GM12892 (cell line): Measurements from ENCODE around the gene NPY1R.

ENCODE experiments used
- DNase-seq: peaks from one replicate; pipeline ENCODE4 v3.0.0; 2011; ENCODE audit not compliant: insufficient read length
- FAIRE-seq: peaks from 2 replicates; lab custom pipeline; 2011; peaks lifted over from hg19 to GRCh38; lab: Jason Lieb, UNC
- POLR2A ChIP-seq: IDR thresholded peaks from 2 replicates; pipeline ENCODE4 v1.6.1; 2011; ENCODE audit warnings: low read depth, low read length, control low read depth
- POLR2AphosphoS5 ChIP-seq: IDR thresholded peaks from 2 replicates; pipeline ENCODE4 v1.6.1; 2011; ENCODE audit warnings: low read depth, low read length, control low read depth
- TAF1 ChIP-seq: IDR thresholded peaks from 2 replicates; pipeline ENCODE4 v1.6.1; 2011; ENCODE audit warnings: low read depth, mild to moderate bottlenecking, control low read depth, low read length, borderline replicate concordance

Gene NPY1R

DNA sequence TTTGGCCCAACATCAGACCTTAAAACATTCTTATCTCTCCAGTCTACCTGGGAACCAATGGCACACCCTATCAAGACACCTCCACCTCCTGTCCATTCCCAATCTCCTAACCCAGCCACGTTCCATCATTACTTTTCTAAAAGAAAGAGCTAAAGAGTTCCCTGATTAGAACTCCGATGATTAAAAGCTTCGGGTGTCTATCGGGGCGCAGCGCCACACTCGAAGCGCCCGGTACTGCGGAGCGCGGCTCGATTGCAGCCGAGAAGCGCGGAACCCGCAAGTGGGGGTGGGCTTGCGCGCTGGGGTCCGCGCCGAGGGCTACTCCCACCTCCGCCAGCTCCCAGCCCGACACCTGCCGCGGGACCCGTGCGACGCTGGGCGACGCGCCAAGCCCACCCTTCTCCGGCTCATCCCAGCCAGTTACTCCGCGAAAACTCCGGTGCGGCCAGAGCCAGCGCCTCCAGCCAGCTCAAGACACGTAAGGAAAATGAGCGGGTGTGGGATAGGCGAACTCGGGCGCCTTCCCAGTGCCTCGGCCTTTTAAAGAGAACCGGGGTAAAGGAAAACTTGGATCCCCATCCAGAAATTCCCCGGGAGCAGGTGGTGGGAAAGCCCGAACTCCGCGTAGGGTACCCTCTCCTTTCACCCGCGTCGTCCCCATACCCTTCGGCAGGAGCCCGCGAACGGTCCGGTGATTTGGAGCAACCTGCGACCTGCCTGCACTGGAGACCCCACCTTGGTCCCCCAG is 593 bp downstream of the NPY1R start:
- TF ChIP-seq TAF1 (no peak), POLR2A (no peak), POLR2AphosphoS5 (no peak)
- DNase-seq (no peak), FAIRE-seq (no peak)

- FAIRE-seq = no peak
Observed at GRCh38 chr4:163330916-163331628, 1.3 kb downstream of the NPY1R start.

DNA sequence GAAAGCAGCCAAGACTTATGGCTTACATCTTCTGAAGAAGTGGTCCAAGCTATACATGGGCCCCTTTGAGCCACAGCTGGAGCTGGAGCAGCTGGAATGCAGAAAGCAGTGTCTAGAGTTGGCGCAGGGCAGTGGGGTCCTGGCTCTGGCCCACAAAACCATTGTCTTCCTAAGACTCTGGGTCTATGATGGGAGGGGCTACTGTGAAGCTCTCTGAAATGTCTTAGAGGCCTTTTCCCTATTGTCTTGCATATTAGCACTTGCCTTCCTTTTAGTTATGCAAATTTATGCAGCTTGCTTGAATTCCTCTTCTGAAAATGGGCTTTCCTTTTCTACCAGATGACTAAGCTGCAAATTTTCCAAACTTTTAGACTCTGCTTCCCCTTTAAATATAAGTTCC is 15.3 kb downstream of the NPY1R start:
- DNase-seq (no peak), FAIRE-seq (no peak)
- TF ChIP-seq POLR2A = no peak
- TF ChIP-seq POLR2AphosphoS5 = no peak
- no peak for TF ChIP-seq TAF1

More at GRCh38 chr4:163330916-163331628, 1.3 kb downstream of the NPY1R start:
- no peak for TF ChIP-seq POLR2AphosphoS5
- no peak for TF ChIP-seq TAF1
- no peak for TF ChIP-seq POLR2A
- no peak for DNase-seq

DNA sequence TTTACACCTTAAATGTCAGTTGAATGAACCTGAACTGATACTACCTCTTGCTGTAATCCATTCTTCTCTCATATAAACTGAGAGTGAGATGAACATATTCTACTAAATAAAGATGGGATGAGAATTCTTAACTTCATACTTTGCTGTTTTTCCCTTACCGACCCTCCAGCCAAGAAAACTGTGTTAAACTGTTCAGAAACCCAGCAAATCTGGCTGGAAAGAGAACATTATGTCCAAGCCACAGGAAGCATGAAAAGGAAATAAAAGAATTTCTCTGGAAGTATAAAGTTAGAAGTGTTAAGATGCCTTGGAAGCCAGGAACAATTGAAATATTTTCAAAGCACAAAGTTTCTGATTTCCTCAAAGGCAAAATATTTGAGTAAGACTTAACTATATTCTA is 22.9 kb downstream of the NPY1R start:
- no peak for FAIRE-seq
- no peak for DNase-seq
- TF ChIP-seq POLR2AphosphoS5 = no peak
- no peak for TF ChIP-seq TAF1
- TF ChIP-seq POLR2A = no peak

DNA sequence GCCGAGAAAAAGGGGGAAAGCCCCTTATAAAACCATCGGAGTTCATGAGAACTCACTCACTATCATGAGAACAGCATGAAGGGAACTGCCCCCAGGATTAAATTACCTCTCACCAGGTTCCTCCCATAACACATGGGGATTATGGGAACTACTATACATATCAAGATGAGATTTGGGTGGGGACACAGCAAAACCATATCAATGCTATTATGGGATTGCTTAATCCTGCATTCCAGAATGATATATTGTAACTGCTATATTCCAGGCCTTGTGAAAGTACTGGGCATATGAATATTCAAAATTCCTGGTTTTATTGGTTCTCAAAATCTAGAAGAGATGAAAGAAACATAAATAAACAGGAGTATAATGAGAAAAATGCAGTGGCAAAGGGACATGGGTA is 29.3 kb downstream of the NPY1R start:
- DNase-seq (no peak), FAIRE-seq (no peak)
- no peak for TF ChIP-seq TAF1

- TF ChIP-seq POLR2AphosphoS5 (no peak), POLR2A (no peak), TAF1 (no peak)
- FAIRE-seq (no peak), DNase-seq (no peak)
Observed at GRCh38 chr4:163300445-163300844, 32.0 kb downstream of the NPY1R start.

DNA sequence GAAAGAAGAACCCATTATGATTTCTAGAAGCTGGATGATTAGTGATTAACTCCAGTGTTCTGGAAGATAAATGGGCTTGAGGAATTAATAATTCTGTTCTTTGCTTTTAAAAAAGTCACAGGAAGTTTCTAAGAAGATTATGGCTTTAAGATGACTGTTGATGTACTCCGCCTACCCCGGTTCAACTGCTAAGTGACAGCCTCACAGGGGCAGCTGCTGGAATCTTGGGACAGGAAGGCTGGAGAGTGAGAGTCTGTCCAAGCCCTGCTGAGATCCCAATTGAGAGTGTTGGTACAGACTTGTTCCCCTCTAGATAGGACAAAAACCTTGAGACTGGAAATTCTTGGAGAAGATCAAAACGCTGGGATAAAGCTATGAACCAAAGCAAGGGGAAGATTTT is 37.3 kb downstream of the NPY1R start:
- FAIRE-seq (no peak), DNase-seq (no peak)
- no peak for TF ChIP-seq TAF1
- no peak for TF ChIP-seq POLR2A
- no peak for TF ChIP-seq POLR2AphosphoS5

DNA sequence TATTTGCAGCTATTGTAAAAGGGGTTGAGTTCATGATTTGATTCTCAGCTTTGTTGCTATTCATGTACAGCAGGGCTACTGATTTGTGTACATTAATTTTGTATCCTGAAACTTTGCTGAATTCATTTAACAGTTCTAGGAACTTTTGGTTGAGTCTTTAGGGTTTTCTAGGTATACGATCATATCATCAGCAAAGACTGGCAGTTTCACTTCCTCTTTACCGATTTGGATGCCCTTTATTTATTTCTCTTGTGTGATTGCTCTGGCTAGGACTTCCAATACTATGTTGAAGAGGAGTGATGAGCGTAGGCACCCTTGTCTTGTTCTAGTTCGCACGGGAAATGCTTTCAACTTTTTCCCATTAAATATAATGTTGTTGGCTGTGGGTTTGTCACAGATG is 48.1 kb downstream of the NPY1R start:
- no peak for FAIRE-seq
- TF ChIP-seq POLR2AphosphoS5 (no peak), TAF1 (no peak), POLR2A (no peak)
- DNase-seq = no peak

- no peak for DNase-seq
- TF ChIP-seq POLR2A (no peak), TAF1 (no peak), POLR2AphosphoS5 (no peak)
- no peak for FAIRE-seq
Observed at GRCh38 chr4:163280703-163281519, 51.5 kb downstream of the NPY1R start.

DNA sequence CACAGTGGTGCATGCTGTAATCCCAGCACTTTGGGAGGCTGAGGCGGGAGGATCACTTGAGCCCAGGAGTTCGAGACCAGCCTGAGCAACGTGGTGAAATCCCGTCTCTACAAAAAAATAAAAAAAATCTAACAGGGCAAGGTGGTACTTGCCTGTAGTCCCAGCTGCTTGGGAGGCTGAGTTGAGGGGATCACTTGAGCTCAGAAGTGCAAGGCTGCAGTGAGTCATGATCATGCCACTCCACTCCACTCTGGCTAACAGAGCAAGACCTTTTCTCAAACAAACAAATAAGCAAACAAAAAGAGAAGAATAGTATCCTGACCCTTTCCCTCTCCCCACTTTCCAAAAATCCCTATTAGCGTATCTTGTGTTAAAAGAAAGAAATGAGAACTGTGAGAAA is 52.7 kb downstream of the NPY1R start:
- DNase-seq (no peak), FAIRE-seq (no peak)
- TF ChIP-seq POLR2A (no peak), TAF1 (no peak), POLR2AphosphoS5 (no peak)

- no peak for FAIRE-seq
- TF ChIP-seq POLR2AphosphoS5 (no peak), TAF1 (no peak), POLR2A (no peak)
- DNase-seq = no peak
Observed at GRCh38 chr4:163274861-163275260, 57.5 kb downstream of the NPY1R start.
